GM18505 (cell line): ENCODE measurements around the gene PTTG1IP.

Experiments
- ATAC-seq: cut with Tn5 transposase; IDR thresholded peaks from one replicate; pipeline ENCODE4 v1.9.1; 2021; ENCODE audit not compliant: unreplicated experiment
- POLR2A ChIP-seq: IDR thresholded peaks from 4 replicates; pipeline ENCODE4 v1.6.1; 2011; ENCODE audit warnings: borderline replicate concordance; ENCODE audit not compliant: insufficient read depth, insufficient read length; ENCODE audit errors: extremely low read depth

Gene PTTG1IP

DNA sequence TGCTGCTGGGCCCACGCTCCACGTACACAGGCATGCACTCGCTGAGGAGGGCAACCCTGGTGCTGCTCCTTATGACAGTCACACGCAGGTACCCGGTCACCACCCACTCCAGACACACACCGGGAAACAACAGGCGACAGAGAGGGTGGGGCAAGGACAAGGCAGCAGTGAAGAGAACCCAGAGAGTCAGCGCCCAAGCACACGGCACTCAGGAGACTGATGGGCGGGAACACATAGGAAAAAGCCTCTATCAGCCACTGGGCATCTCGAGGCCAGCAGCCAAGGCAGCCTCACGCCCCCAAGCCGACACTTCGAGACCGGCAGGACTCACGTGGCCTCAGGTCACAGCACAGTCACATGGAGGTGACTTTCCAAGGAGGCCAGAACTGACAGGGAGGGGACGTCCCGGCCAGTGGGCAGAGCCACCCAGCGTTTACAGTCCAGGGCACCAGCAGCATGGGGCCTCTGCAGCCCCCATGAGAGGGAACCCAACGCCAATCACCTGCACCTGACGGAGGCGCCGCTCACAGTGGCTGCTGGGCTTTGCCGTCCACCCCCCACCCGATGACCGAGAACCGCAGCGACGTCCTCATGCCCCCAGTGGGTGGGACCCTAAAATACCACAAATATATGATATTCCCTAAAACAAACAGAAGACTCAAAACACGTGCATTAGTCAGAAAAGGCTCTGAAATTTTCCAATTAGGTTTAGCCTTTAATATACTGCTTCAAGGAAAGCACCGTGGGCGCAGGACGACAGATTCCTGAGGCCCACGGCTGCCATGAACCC, 19.7 kb downstream of the PTTG1IP start:
- ATAC-seq: no peak
- no peak for TF ChIP-seq POLR2A

GRCh38 chr21:44850905-44851657, 22.4 kb downstream of the PTTG1IP start:
- ATAC-seq: no peak
- TF ChIP-seq POLR2A: no peak

DNA sequence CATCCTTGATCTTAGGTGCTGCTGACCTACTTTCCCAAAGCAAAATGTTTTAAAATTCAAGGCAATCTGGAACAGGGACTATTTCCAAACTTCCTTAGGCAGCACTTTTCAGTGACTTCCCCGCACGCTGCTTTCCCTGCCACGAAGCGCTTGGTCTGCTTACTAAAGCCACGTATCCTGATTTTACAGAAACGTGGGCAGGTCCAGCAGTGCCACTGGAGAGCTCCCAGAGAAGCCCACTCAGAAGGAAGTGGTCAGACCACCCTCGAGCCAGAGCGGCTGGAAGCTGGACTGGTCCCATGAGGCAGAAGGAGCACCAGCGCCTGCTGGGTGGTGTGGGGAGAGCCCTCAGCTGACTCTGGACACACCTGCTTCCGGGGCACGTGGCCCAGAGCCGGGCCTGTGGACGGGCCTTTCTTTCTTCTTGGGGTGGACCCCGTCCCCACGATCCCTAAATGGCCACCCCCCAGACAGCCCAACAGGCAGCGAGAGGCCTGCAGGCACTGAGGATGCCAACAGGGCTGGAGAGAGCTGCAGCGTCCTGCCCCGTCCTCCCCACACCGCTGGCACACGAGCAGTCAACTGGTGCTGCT, 23.2 kb downstream of the PTTG1IP start:
- TF ChIP-seq POLR2A: no peak
- ATAC-seq: no peak

DNA sequence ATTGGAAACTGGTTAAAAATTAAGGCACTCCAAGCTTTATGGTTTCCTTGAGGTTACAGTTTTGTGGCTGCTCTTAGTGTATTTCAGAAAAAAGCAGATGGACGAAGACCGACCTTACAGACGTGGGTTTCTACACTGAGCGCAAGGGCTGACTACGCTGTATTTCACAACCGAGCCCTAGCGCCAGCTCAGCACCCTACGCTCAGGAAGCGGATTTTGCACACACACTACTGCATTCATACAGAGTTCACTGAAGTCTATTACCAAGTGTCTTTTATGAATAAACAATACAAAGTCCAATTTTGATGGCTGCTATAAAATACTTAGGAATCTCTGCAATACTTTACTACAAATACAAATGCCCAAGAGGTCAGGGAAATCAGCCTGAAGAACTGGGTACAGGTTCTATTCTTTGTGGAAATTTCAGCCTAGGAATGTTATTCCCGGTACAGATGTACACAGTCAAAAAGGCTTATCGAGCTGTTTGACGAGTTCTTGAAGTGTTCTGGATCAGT, 23.8 kb downstream of the PTTG1IP start:
- TF ChIP-seq POLR2A: no peak
- no peak for ATAC-seq

DNA sequence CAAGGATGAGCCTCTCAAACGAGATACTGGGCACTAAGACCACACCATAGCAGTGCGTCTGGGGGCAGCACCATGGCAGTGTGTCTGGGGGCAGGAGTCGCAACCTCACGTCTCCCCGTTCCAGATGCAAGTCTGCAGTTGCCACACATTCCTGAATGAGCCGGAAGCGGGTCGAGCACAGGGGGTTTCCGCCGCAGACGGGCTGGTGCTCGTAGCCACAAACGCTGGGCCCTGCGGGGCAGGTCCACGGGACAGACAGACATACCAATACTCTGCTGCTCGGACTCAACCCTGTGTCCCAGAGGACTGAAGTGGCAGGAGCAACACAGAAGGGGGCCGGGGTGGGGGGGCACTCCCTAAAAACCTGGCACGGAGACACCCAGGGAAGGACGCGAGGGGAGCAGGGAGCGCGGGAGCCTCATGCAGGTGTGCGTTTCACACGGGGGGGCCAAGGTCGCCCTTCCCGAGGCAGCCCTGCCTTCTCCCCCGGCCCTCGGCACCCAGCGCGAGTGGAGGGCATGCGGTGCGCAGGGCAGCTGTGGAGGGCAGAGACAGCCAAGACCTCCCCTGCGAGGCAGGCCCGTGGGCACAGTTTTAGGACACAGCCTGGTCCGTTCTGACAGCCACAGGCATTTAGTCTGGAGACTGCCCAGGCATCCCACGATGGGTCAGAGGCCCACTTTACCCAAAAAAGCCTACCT, 24.5 kb downstream of the PTTG1IP start:
- TF ChIP-seq POLR2A: no peak
- ATAC-seq: no peak

GRCh38 chr21:44847261-44848056, 26.0 kb downstream of the PTTG1IP start:
- ATAC-seq: no peak

DNA sequence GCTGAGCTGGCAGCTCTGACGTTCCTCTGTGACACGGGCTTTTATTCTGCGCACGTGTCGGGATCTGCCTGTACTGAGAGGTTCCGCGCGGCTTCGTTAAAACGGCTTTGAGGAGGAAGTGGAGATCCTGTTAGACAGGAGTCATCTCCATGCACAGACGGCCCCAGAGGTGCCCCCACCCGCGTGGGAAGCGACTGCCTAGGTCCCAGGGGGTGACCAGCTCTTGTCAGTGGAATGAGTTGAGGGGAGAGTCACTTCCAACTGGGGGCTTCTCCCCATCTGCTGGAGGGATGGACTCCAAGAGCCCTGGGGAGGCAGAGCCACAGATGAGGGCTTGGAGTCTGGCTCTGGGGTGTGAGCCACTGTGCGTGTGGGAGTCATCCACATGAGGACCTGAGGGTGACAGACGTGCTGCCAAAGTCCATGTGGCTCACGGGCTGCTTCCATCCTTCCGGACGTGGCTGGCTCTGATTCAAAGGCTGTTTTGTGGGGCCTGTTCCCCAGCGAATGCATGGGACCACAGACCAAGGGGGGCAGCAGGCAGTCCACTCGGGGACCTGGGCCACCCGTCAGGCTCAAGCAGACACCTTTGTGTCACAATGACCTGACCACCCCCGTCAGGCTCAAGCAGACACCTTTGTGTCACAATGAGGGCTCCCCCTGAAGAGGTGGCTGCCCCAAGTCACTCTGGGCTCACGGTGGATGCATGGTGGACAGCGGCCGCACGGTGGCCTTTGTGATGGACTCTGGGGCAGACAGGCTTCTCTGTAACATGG, 26.8 kb downstream of the PTTG1IP start:
- TF ChIP-seq POLR2A: no peak
- ATAC-seq: no peak

More at GRCh38 chr21:44847261-44848056, 26.0 kb downstream of the PTTG1IP start:
- TF ChIP-seq POLR2A: no peak

DNA sequence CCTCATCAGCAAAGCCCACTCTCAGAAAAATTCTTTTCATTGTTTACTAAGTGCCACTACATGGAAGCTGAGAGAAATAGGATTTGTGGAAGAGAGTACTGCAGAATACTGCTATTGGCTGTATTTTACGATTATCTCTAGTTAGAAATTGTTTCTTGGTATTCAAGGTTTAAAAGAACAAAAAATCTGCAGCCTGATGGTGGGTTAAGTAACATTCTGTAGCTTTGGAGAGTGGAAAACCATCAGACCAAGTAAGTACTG, 27.3 kb downstream of the PTTG1IP start:
- TF ChIP-seq POLR2A: no peak
- ATAC-seq: no peak

DNA sequence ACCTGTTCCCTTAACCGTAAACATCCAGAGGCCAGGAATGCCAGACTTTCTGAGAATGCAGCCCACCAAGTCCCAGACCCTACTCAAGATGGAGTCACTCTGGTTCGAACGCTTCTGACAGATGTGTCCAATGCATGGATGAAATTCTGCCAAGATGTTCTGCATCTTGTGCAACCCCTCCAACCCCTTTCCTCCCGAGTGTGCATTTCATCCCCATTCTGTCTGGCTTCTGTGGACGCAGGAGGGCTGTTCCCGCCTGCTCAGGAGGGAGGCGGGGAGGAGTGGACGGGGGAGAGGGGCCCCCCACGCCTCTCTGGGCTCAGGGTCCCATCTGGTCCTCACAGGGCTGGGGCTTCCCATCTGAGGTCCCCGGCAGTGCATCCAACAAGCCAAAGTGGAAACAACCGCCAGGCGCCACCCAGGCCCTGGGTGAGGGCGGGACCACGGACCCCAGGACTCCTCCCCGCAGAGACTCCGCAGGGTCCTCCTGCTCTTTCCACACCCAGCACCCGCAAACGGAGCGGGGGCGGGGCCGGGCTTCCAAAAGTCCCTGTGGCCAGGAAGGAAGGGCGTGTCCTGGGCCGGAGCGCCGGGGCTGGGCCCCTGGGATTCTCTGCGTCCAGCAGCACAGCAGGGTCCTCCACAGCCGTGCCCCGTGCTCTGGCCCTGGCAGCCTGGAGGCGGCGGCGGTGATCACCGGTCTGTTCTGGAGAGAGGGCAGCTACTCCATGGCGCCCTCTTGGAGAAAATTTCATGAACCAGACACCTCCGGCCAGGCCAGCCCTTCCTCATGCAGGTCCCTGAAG, 27.9 kb downstream of the PTTG1IP start:
- ATAC-seq: no peak
- TF ChIP-seq POLR2A: no peak

- ATAC-seq: no peak
- no peak for TF ChIP-seq POLR2A
These were observed 29.2 kb downstream of the PTTG1IP start for GRCh38 chr21:44844256-44844655.

GRCh38 chr21:44842721-44843445, 30.6 kb downstream of the PTTG1IP start:
- ATAC-seq: no peak

GRCh38 chr21:44842087-44842486, 31.4 kb downstream of the PTTG1IP start:
- ATAC-seq: no peak
- no peak for TF ChIP-seq POLR2A

More at GRCh38 chr21:44842721-44843445, 30.6 kb downstream of the PTTG1IP start:
- no peak for TF ChIP-seq POLR2A
